ENCODE results near the gene TBC1D21.
A peak's percentile ranks its signal among the peaks of the same experiment; 100 is the strongest.

Gene TBC1D21

GRCh38 chr15:73909651-73910050 lies 36.3 kb downstream of the TBC1D21 start:
- no peak for DNase-seq (ENCODE audit: low read depth)

GRCh38 chr15:73910522-73911303 lies 37.3 kb downstream of the TBC1D21 start:
- no peak for DNase-seq (ENCODE audit: low read depth)

- DNase-seq (ENCODE audit: low read depth), result no peak
These were observed 38.7 kb downstream of the TBC1D21 start for GRCh38 chr15:73912030-73912596.

GRCh38 chr15:73914145-73914544 lies 40.8 kb downstream of the TBC1D21 start:
- DNase-seq (ENCODE audit: low read depth), result no peak

- DNase-seq (ENCODE audit: low read depth), result no peak
These were observed 41.7 kb downstream of the TBC1D21 start for GRCh38 chr15:73915082-73915481.

- DNase-seq (ENCODE audit: low read depth), result no peak
These were observed 45.4 kb downstream of the TBC1D21 start for GRCh38 chr15:73918784-73919183.

- no peak for DNase-seq (ENCODE audit: low read depth)
These were observed 46.3 kb downstream of the TBC1D21 start for GRCh38 chr15:73919706-73920105.

GRCh38 chr15:73921254-73921925 lies 48.0 kb downstream of the TBC1D21 start:
- no peak for DNase-seq (ENCODE audit: low read depth)

- DNase-seq (ENCODE audit: low read depth), result no peak
These were observed 49.1 kb downstream of the TBC1D21 start for GRCh38 chr15:73922186-73923151.

- no peak for DNase-seq (ENCODE audit: low read depth)
These were observed 49.8 kb downstream of the TBC1D21 start for GRCh38 chr15:73923156-73923487.

- no peak for DNase-seq (ENCODE audit: low read depth)
These were observed 50.3 kb downstream of the TBC1D21 start for GRCh38 chr15:73923488-73924164.

GRCh38 chr15:73924171-73924921 lies 51.0 kb downstream of the TBC1D21 start:
- DNase-seq (ENCODE audit: low read depth), result no peak

- no peak for DNase-seq (ENCODE audit: low read depth)
These were observed 52.5 kb downstream of the TBC1D21 start for GRCh38 chr15:73925848-73926218.

GRCh38 chr15:73926219-73927002 lies 53.0 kb downstream of the TBC1D21 start, which contains the start of gene LOXL1:
TSS of gene LOXL1 (plus strand) at chr15:73926462. CDS start at chr15:73926784, 322 bp downstream.
- DNase-seq (ENCODE audit: low read depth), result no peak

- peak; percentile 6 for DNase-seq (ENCODE audit: low read depth)
These were observed 53.7 kb downstream of the TBC1D21 start for GRCh38 chr15:73927003-73927475.

GRCh38 chr15:73927476-73928240 lies 54.3 kb downstream of the TBC1D21 start:
- peak; percentile 53 for DNase-seq (ENCODE audit: low read depth)

- no peak for DNase-seq (ENCODE audit: low read depth)
These were observed 54.8 kb downstream of the TBC1D21 start for GRCh38 chr15:73928241-73928579.

GRCh38 chr15:73928971-73929627 lies 55.7 kb downstream of the TBC1D21 start:
- DNase-seq (ENCODE audit: low read depth), result no peak

- no peak for DNase-seq (ENCODE audit: low read depth)
These were observed 57.0 kb downstream of the TBC1D21 start for GRCh38 chr15:73930371-73930770.
